ENCODE data around the gene GOLGA6D.
"Not testable (repeated sequence)": the region's sequence is repeated elsewhere in the genome, so short reads cannot be mapped to it uniquely, and the experiment has no call there.

GOLGA6D gene

GRCh38 chr15:75302318-75302717 is 19.7 kb downstream of the GOLGA6D start:
- no peak for FAIRE-seq
- TF ChIP-seq TAF1 (IDR thresholded peaks at IDR 0.05; ENCODE audit: low read depth, low read length), result no peak
- TF ChIP-seq POU2F2 (IDR thresholded peaks at IDR 0.05; ENCODE audit: low read depth, low read length), result no peak
- no peak for TF ChIP-seq PAX5 (IDR thresholded peaks at IDR 0.05; ENCODE audit: insufficient read depth, low read length, severe bottlenecking)
- no peak for TF ChIP-seq SPI1 (IDR thresholded peaks at IDR 0.05; ENCODE audit: low read depth, low read length)
- no peak for TF ChIP-seq POLR2AphosphoS5 (IDR thresholded peaks at IDR 0.05; ENCODE audit: low read depth, low read length)
- TF ChIP-seq POLR2A (IDR thresholded peaks at IDR 0.05; ENCODE audit: low read depth, low read length), result no peak
- no peak for DNase-seq (ENCODE audit: insufficient read length, low spot score)

GRCh38 chr15:75302753-75303152 is 20.1 kb downstream of the GOLGA6D start:
- FAIRE-seq; DNase-seq (ENCODE audit: insufficient read length, low spot score): not testable (repeated sequence)

- DNase-seq (ENCODE audit: insufficient read length, low spot score), result no peak
- no peak for FAIRE-seq
- TF ChIP-seq POU2F2 (IDR thresholded peaks at IDR 0.05; ENCODE audit: low read depth, low read length), result no peak
- TF ChIP-seq PAX5 (IDR thresholded peaks at IDR 0.05; ENCODE audit: insufficient read depth, low read length, severe bottlenecking), result no peak
- TF ChIP-seq SPI1 (IDR thresholded peaks at IDR 0.05; ENCODE audit: low read depth, low read length), result no peak
- TF ChIP-seq TAF1 (IDR thresholded peaks at IDR 0.05; ENCODE audit: low read depth, low read length), result no peak
- no peak for TF ChIP-seq POLR2AphosphoS5 (IDR thresholded peaks at IDR 0.05; ENCODE audit: low read depth, low read length)
- no peak for TF ChIP-seq POLR2A (IDR thresholded peaks at IDR 0.05; ENCODE audit: low read depth, low read length)
Observed at GRCh38 chr15:75306188-75306587, 23.6 kb downstream of the GOLGA6D start.

GRCh38 chr15:75307778-75308390 is 25.2 kb downstream of the GOLGA6D start:
- DNase-seq (ENCODE audit: insufficient read length, low spot score), result peak; percentile 35
- peak; percentile 74 for FAIRE-seq
- TF ChIP-seq POU2F2 (IDR thresholded peaks at IDR 0.05; ENCODE audit: low read depth, low read length) (no peak), POLR2AphosphoS5 (IDR thresholded peaks at IDR 0.05; ENCODE audit: low read depth, low read length) (no peak), SPI1 (IDR thresholded peaks at IDR 0.05; ENCODE audit: low read depth, low read length) (no peak), TAF1 (IDR thresholded peaks at IDR 0.05; ENCODE audit: low read depth, low read length) (no peak), PAX5 (IDR thresholded peaks at IDR 0.05; ENCODE audit: insufficient read depth, low read length, severe bottlenecking) (no peak), POLR2A (IDR thresholded peaks at IDR 0.05; ENCODE audit: low read depth, low read length) (no peak)

- FAIRE-seq (no peak), DNase-seq (ENCODE audit: insufficient read length, low spot score) (no peak)
- TF ChIP-seq POLR2AphosphoS5 (IDR thresholded peaks at IDR 0.05; ENCODE audit: low read depth, low read length) (no peak), PAX5 (IDR thresholded peaks at IDR 0.05; ENCODE audit: insufficient read depth, low read length, severe bottlenecking) (no peak), POU2F2 (IDR thresholded peaks at IDR 0.05; ENCODE audit: low read depth, low read length) (no peak), TAF1 (IDR thresholded peaks at IDR 0.05; ENCODE audit: low read depth, low read length) (no peak), POLR2A (IDR thresholded peaks at IDR 0.05; ENCODE audit: low read depth, low read length) (no peak), SPI1 (IDR thresholded peaks at IDR 0.05; ENCODE audit: low read depth, low read length) (no peak)
Observed at GRCh38 chr15:75309711-75310110, 27.1 kb downstream of the GOLGA6D start.

GRCh38 chr15:75312548-75312947 is 29.9 kb downstream of the GOLGA6D start:
- not testable (repeated sequence) for DNase-seq (ENCODE audit: insufficient read length, low spot score)

GRCh38 chr15:75313116-75313845 is 30.6 kb downstream of the GOLGA6D start:
- TF ChIP-seq POLR2AphosphoS5 (IDR thresholded peaks at IDR 0.05; ENCODE audit: low read depth, low read length), result no peak
- TF ChIP-seq POLR2A (IDR thresholded peaks at IDR 0.05; ENCODE audit: low read depth, low read length), result no peak
- no peak for TF ChIP-seq TAF1 (IDR thresholded peaks at IDR 0.05; ENCODE audit: low read depth, low read length)
- TF ChIP-seq PAX5 (IDR thresholded peaks at IDR 0.05; ENCODE audit: insufficient read depth, low read length, severe bottlenecking), result no peak
- TF ChIP-seq SPI1 (IDR thresholded peaks at IDR 0.05; ENCODE audit: low read depth, low read length), result no peak
- no peak for TF ChIP-seq POU2F2 (IDR thresholded peaks at IDR 0.05; ENCODE audit: low read depth, low read length)
- FAIRE-seq (no peak), DNase-seq (ENCODE audit: insufficient read length, low spot score) (no peak)

More at GRCh38 chr15:75312548-75312947, 29.9 kb downstream of the GOLGA6D start:
- FAIRE-seq, result not testable (repeated sequence)

GRCh38 chr15:75314552-75315290 is 32.1 kb downstream of the GOLGA6D start:
- no peak for FAIRE-seq

GRCh38 chr15:75319231-75319897 is 36.7 kb downstream of the GOLGA6D start:
- not testable (repeated sequence) for FAIRE-seq; DNase-seq (ENCODE audit: insufficient read length, low spot score)

More at GRCh38 chr15:75314552-75315290, 32.1 kb downstream of the GOLGA6D start:
- DNase-seq (ENCODE audit: insufficient read length, low spot score), result no peak
- no peak for TF ChIP-seq POLR2A (IDR thresholded peaks at IDR 0.05; ENCODE audit: low read depth, low read length)
- TF ChIP-seq TAF1 (IDR thresholded peaks at IDR 0.05; ENCODE audit: low read depth, low read length), result no peak
- TF ChIP-seq POLR2AphosphoS5 (IDR thresholded peaks at IDR 0.05; ENCODE audit: low read depth, low read length), result no peak
- TF ChIP-seq PAX5 (IDR thresholded peaks at IDR 0.05; ENCODE audit: insufficient read depth, low read length, severe bottlenecking), result no peak
- no peak for TF ChIP-seq SPI1 (IDR thresholded peaks at IDR 0.05; ENCODE audit: low read depth, low read length)
- TF ChIP-seq POU2F2 (IDR thresholded peaks at IDR 0.05; ENCODE audit: low read depth, low read length), result no peak
